Hepatocyte (in vitro differentiated cells): Measurements from ENCODE around the gene GPR142.

Experiments
- CTCF ChIP-seq: fragments of 200-600 bp; sonication (generic); IDR thresholded peaks from 2 replicates; pipeline ENCODE4 v1.5.1; 2016; ENCODE audit warnings: antibody characterized with exemption, mild to moderate bottlenecking; ENCODE audit not compliant: poor library complexity
- EZH2 ChIP-seq: fragments of 200-600 bp; sonication (generic); IDR thresholded peaks from 2 replicates; pipeline ENCODE4 v1.6.1; 2016; ENCODE audit warnings: antibody characterized with exemption, mild to moderate bottlenecking, borderline replicate concordance
- EZH2phosphoT487 ChIP-seq: fragments of 200-600 bp; sonication (generic); IDR thresholded peaks from one replicate; pipeline ENCODE4 v1.6.1; 2018; ENCODE audit warnings: antibody characterized with exemption, mild to moderate bottlenecking, low read depth, moderate library complexity; ENCODE audit not compliant: unreplicated experiment, severe bottlenecking

GRCh38 chr17:74410001-74410443 lies 42.7 kb downstream of the GPR142 start:
- TF ChIP-seq EZH2 (no peak), CTCF (no peak), EZH2phosphoT487 (no peak)
